CD14-positive monocyte (primary cell): Measurements from ENCODE around the gene VWF. TPM values are rescaled to one million over a fixed set of nuclear protein-coding genes. Genes with fewer than 3 reads are reported as not detected.

Experiments used
- DNase-seq, 3 donors: peaks; one replicate each; pipeline ENCODE4 v3.0.0-alpha.2; 2011 to 2022
- H2AFZ ChIP-seq: 2 replicates; pipeline ENCODE4 v1.6.0; 2012; ENCODE audit warnings: mild to moderate bottlenecking, low read depth, low read length, inconsistent platforms; ENCODE audit not compliant: insufficient read depth, poor library complexity, severe bottlenecking
- H3K27ac ChIP-seq, 2 donors: 1 replicate in 1 of 2; 2 replicates in 1 of 2; pipeline ENCODE4 v1.5.1; 2012 to 2013; ENCODE audit warnings: low read length in 2 of 2, control low read depth in 1 of 2, inconsistent platforms in 1 of 2, low read depth in 1 of 2, mild to moderate bottlenecking in 1 of 2
- H3K27me3 ChIP-seq, 2 donors: one replicate each; pipeline versions ENCODE4 v1.6.0 to v1.6.1; 2011 to 2013; ENCODE audit warnings: low read length in 2 of 2; ENCODE audit not compliant: control insufficient read depth in 2 of 2, insufficient read depth in 2 of 2
- H3K36me3 ChIP-seq, 2 donors: replicated peaks in 1 of 2; 1 replicate in 1 of 2; 2 replicates in 1 of 2; pipeline versions ENCODE4 v1.5.1 to v1.6.1; 2012 to 2013; ENCODE audit warnings: low read length in 2 of 2, control low read depth in 1 of 2, inconsistent platforms in 1 of 2, mild to moderate bottlenecking in 1 of 2; ENCODE audit not compliant: insufficient read depth in 2 of 2, control insufficient read depth in 1 of 2
- H3K4me1 ChIP-seq, 2 donors: 1 replicate in 1 of 2; 2 replicates in 1 of 2; pipeline versions ENCODE4 v1.5.1 to v1.6.1; 2012 to 2013; ENCODE audit warnings: low read length in 2 of 2, control low read depth in 1 of 2, inconsistent platforms in 1 of 2, mild to moderate bottlenecking in 1 of 2, moderate library complexity in 1 of 2; ENCODE audit not compliant: insufficient read depth in 2 of 2, control insufficient read depth in 1 of 2
- H3K4me2 ChIP-seq: replicated peaks from 2 replicates; pipeline ENCODE3; 2012; ENCODE audit warnings: low read length, moderate library complexity, mild to moderate bottlenecking; ENCODE audit not compliant: poor library complexity, severe bottlenecking; ENCODE audit errors: extremely low read depth
- H3K4me3 ChIP-seq, 3 experiments: fragments of 200-600 bp in 1 of 3; sonication (generic) in 1 of 3; replicated peaks in 1 of 3; 1 replicate in 2 of 3; 2 replicates in 1 of 3; pipeline ENCODE4 v1.5.1; 2011 to 2013; ENCODE audit warnings: low read length in 3 of 3, mild to moderate bottlenecking in 3 of 3, control low read depth in 2 of 3, low read depth in 2 of 3, inconsistent platforms in 1 of 3, moderate library complexity in 1 of 3
- H3K79me2 ChIP-seq: 2 replicates; pipeline ENCODE4 v1.6.0; 2012; ENCODE audit warnings: mild to moderate bottlenecking, control low read depth, inconsistent platforms, low read length, moderate library complexity; ENCODE audit not compliant: insufficient read depth
- H3K9ac ChIP-seq: 2 replicates; pipeline ENCODE4 v1.6.0; 2017; ENCODE audit warnings: low read length, mild to moderate bottlenecking; ENCODE audit not compliant: insufficient read depth, poor library complexity, severe bottlenecking
- H3K9me3 ChIP-seq, 2 donors: replicated peaks in 1 of 2; 1 replicate in 1 of 2; 2 replicates in 1 of 2; pipeline versions ENCODE4 v1.5.1 to v1.6.1; 2012 to 2013; ENCODE audit warnings: low read length in 2 of 2, control low read depth in 1 of 2; ENCODE audit not compliant: control insufficient read depth in 1 of 2, insufficient read depth in 1 of 2
- H4K20me1 ChIP-seq: 2 replicates; pipeline ENCODE4 v1.6.0; 2012; ENCODE audit warnings: mild to moderate bottlenecking, low read length, control low read depth, moderate library complexity; ENCODE audit not compliant: insufficient read depth
- H3K27ac Mint-ChIP-seq, 7 donors: one replicate each; pipeline ENCODE4 v1.8.0; 2020; ENCODE audit warnings: mild to moderate bottlenecking in 7 of 7, mixed read lengths in 7 of 7, moderate library complexity in 6 of 7, inconsistent platforms in 2 of 7
- H3K27me3 Mint-ChIP-seq, 3 donors: one replicate each; pipeline ENCODE4 v1.8.0; 2021 to 2022; ENCODE audit warnings: low read depth in 3 of 3, mild to moderate bottlenecking in 3 of 3, mixed read lengths in 3 of 3, moderate library complexity in 3 of 3, inconsistent platforms in 1 of 3
- H3K36me3 Mint-ChIP-seq, 2 donors: one replicate each; pipeline ENCODE4 v1.8.0; 2020; ENCODE audit warnings: mixed read lengths in 2 of 2, inconsistent platforms in 1 of 2, mild to moderate bottlenecking in 1 of 2
- H3K4me1 Mint-ChIP-seq: one replicate; pipeline ENCODE4 v1.8.0; 2020; ENCODE audit warnings: mild to moderate bottlenecking, mixed read lengths
- H3K4me3 Mint-ChIP-seq, 2 donors: one replicate each; pipeline ENCODE4 v1.8.0; 2020; ENCODE audit warnings: mild to moderate bottlenecking in 2 of 2, mixed read lengths in 2 of 2, moderate library complexity in 1 of 2
- H3K9me3 Mint-ChIP-seq, 7 donors: one replicate each; pipeline ENCODE4 v1.8.0; 2020 to 2022; ENCODE audit warnings: mixed read lengths in 7 of 7, mild to moderate bottlenecking in 6 of 7, moderate library complexity in 6 of 7, inconsistent platforms in 2 of 7
- WGBS: methylation state at CpG from one replicate; pipeline ENCODE4 v1.1.5; 2013; ENCODE audit warnings: missing lambda C conversion rate; ENCODE audit not compliant: insufficient coverage; 5-methylcytosine and 5-hydroxymethylcytosine counted together
- intact Hi-C, 2 donors: fragments of 100-400 bp; cut with micrococcal nuclease; formaldehyde crosslinking; loops; one replicate each; pipeline versions ENCODE4 v1.15.0 to v1.15.1; 2023
- polyA plus RNA-seq, 3 donors: library from polyadenylated mRNA; depleted of rRNA in 1 of 3; unstranded in 2 of 3; stranded (reverse) in 1 of 3; fragments of 300-500 nt in 2 of 3; fragments of >200 nt in 1 of 3; fragmentation: Illumina TruSeq in 2 of 3; gene quantifications; 1 replicate in 2 of 3; 2 replicates in 1 of 3; pipeline ENCODE4 v1.2.3, GENCODE V29; 2012 to 2021
- TF ChIP-seq, protein P1 (sequence below): fragments of 200-600 bp; IDR thresholded peaks from one replicate; pipeline ENCODE4 v1.8.0; 2022; ENCODE audit warnings: antibody characterized with exemption, mild to moderate bottlenecking

VWF gene
- polyA plus RNA-seq, 3 donors: 0.17 to 0.49 (median 0.48) TPM

DNA sequence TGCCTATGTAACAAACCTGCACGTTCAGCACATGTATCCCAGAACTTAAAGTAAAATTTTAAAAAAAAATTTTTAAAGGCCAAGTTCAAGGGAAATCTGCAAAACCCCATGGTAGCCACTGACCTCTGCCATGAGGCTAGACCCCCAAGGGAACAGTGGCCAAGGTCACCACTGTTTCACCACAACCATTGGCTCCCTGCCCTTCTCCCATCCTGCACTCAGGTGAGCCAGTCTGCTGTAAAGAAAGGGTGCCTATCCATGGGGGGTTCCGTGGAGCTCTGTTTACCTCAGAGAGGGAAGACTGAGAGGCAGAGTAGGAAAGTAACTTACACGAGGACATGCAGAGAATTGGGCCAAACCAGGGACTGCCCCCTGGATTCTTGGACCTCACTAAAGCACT, 38.6 kb downstream of the VWF start:
- TF ChIP-seq, protein P1, sequence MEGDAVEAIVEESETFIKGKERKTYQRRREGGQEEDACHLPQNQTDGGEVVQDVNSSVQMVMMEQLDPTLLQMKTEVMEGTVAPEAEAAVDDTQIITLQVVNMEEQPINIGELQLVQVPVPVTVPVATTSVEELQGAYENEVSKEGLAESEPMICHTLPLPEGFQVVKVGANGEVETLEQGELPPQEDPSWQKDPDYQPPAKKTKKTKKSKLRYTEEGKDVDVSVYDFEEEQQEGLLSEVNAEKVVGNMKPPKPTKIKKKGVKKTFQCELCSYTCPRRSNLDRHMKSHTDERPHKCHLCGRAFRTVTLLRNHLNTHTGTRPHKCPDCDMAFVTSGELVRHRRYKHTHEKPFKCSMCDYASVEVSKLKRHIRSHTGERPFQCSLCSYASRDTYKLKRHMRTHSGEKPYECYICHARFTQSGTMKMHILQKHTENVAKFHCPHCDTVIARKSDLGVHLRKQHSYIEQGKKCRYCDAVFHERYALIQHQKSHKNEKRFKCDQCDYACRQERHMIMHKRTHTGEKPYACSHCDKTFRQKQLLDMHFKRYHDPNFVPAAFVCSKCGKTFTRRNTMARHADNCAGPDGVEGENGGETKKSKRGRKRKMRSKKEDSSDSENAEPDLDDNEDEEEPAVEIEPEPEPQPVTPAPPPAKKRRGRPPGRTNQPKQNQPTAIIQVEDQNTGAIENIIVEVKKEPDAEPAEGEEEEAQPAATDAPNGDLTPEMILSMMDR: no peak
- Histone ChIP-seq H3K4me3 (no peak overlapping the region), H3K4me1 (peaks cover 11 to 12% of the 10 kb centered on the region in 2 donors), H3K79me2 (no peaks in the 10 kb centered on the region), H3K27ac (no peak overlapping the region), H4K20me1 (no peaks in the 10 kb centered on the region), H2AFZ (no peak overlapping the region), H3K36me3 (no peaks in the 10 kb centered on the region), H3K27me3 (no peaks in the 10 kb centered on the region), H3K9me3 (no peaks in the 10 kb centered on the region), H3K4me2 (no peak overlapping the region), H3K9ac (no peak overlapping the region)
- no peak overlapping the region for H3K4me3 Mint-ChIP-seq
- no CpG with 5 or more reads among the region's 3 CpGs for WGBS
- peaks cover 5 to 16% (median 6%) of the 10 kb centered on the region in 3 donors for H3K27me3 Mint-ChIP-seq
- no peak for DNase-seq
- H3K4me1 Mint-ChIP-seq: peaks cover 26% of the 10 kb centered on the region
- intact Hi-C loops: no loop called here
- H3K27ac Mint-ChIP-seq: no peak overlapping the region
- H3K9me3 Mint-ChIP-seq: peaks cover 0 to under 1% (median 0%) of the 10 kb centered on the region in 7 donors
- H3K36me3 Mint-ChIP-seq: no peaks in the 10 kb centered on the region

GRCh38 chr12:6084969-6085450, 39.5 kb downstream of the VWF start:
- Mint-ChIP-seq H3K27me3 (peaks cover 4 to 9% (median 6%) of the 10 kb centered on the region in 3 donors), H3K4me3 (no peak overlapping the region), H3K36me3 (no peaks in the 10 kb centered on the region), H3K9me3 (no peaks in the 10 kb centered on the region), H3K4me1 (peaks cover 20% of the 10 kb centered on the region), H3K27ac (no peak overlapping the region)
- no peak for DNase-seq
- Histone ChIP-seq H3K36me3 (no peaks in the 10 kb centered on the region), H2AFZ (no peak overlapping the region), H3K4me3 (no peak overlapping the region), H3K9ac (no peak overlapping the region), H3K79me2 (no peaks in the 10 kb centered on the region), H3K4me1 (peaks cover 6 to 8% of the 10 kb centered on the region in 2 donors), H3K27me3 (no peaks in the 10 kb centered on the region), H4K20me1 (no peaks in the 10 kb centered on the region), H3K27ac (no peak overlapping the region), H3K4me2 (no peak overlapping the region), H3K9me3 (no peaks in the 10 kb centered on the region)
- WGBS: 100% methylated on average over 2 of the region's 6 CpGs
- intact Hi-C loops: no loop called here
- TF ChIP-seq, protein P1: no peak
